HL-60 (cell line): ENCODE data around the gene DNAH1.
"Not testable (repeated sequence)": the region's sequence is repeated elsewhere in the genome, so short reads cannot be mapped to it uniquely, and the experiment has no call there.

Experiments
- DNase-seq, 2 experiments: peaks; one replicate each; pipeline ENCODE4 v3.0.0-alpha.2; 2010 to 2020; ENCODE audit warnings: low read depth in 1 of 2, low spot score in 1 of 2
- H3K27ac ChIP-seq: fragments of 250-450 bp; sonication (Bioruptor Pico); replicated peaks from 2 replicates; pipeline ENCODE4 v1.5.1; 2020; ENCODE audit warnings: mild to moderate bottlenecking, moderate library complexity
- H3K27me3 ChIP-seq: fragments of 250-450 bp; sonication (Bioruptor Pico); 2 replicates; pipeline ENCODE4 v1.5.1; 2021; ENCODE audit warnings: mild to moderate bottlenecking, moderate library complexity; ENCODE audit not compliant: insufficient read depth, poor library complexity, severe bottlenecking
- H3K4me3 ChIP-seq: replicated peaks from 2 replicates; pipeline ENCODE4 v1.5.1; 2011; ENCODE audit warnings: mild to moderate bottlenecking, control low read depth, low read length; ENCODE audit not compliant: insufficient read depth
- CTCF ChIP-seq: IDR thresholded peaks from one replicate; pipeline ENCODE4 v1.5.1; 2011; ENCODE audit warnings: low read length, control low read depth, inconsistent platforms; ENCODE audit not compliant: insufficient read depth
- GABPA ChIP-seq: IDR thresholded peaks from 2 replicates; pipeline ENCODE4 v1.6.1; 2012; ENCODE audit warnings: low read depth
- POLR2AphosphoS5 ChIP-seq: IDR thresholded peaks from 2 replicates; pipeline ENCODE4 v1.6.1; 2012; ENCODE audit warnings: low read depth
- REST ChIP-seq: IDR thresholded peaks from 2 replicates; pipeline ENCODE4 v1.6.1; 2012; ENCODE audit warnings: low read depth; ENCODE audit not compliant: insufficient replicate concordance
- SPI1 ChIP-seq: IDR thresholded peaks from 2 replicates; pipeline ENCODE4 v1.6.1; 2012; ENCODE audit warnings: low read depth, mild to moderate bottlenecking, borderline replicate concordance

DNAH1 gene

GRCh38 chr3:52280050-52280461 is 36.1 kb upstream of the DNAH1 start:
- Histone ChIP-seq H3K4me3 (no peak overlapping the region), H3K27me3 (no peaks in the 10 kb centered on the region), H3K27ac (peak overlapping the region; percentile 92)
- DNase-seq, result no peak
- TF ChIP-seq POLR2AphosphoS5 (no peak), REST (no peak), GABPA (no peak), SPI1 (no peak), CTCF (no peak)

GRCh38 chr3:52281981-52282801 is 33.9 kb upstream of the DNAH1 start:
- Histone ChIP-seq H3K27ac (peak overlapping the region; percentile 72), H3K27me3 (no peaks in the 10 kb centered on the region), H3K4me3 (no peak overlapping the region)
- TF ChIP-seq SPI1, result peak; percentile 68
- 0 out of 2 replicates have a peak, but pooled peaks have one; percentile 26 for TF ChIP-seq POLR2AphosphoS5
- TF ChIP-seq CTCF, result no peak
- no peak for TF ChIP-seq GABPA
- DNase-seq, result peak in 1 of 2 experiments; percentile 69

GRCh38 chr3:52283306-52283705 is 32.8 kb upstream of the DNAH1 start:
- TF ChIP-seq REST (no peak), SPI1 (no peak), GABPA (no peak)
- no peak for DNase-seq
- Histone ChIP-seq H3K4me3 (no peak overlapping the region), H3K27ac (no peak overlapping the region; the same call in 1 of the 2 replicates), H3K27me3 (no peaks in the 10 kb centered on the region)

- not testable (repeated sequence) for DNase-seq, H3K27me3 ChIP-seq, H3K4me3 ChIP-seq, H3K27ac ChIP-seq
These were observed 32.1 kb upstream of the DNAH1 start for GRCh38 chr3:52284051-52284450.

GRCh38 chr3:52286777-52287110 is 29.4 kb upstream of the DNAH1 start:
- no peaks in the 10 kb centered on the region for H3K27me3 ChIP-seq
- DNase-seq, result no peak
- H3K4me3 ChIP-seq, result peak overlapping the region; percentile 60
- H3K27ac ChIP-seq, result peak overlapping the region; percentile 100
- no peak for TF ChIP-seq SPI1
- no peak for TF ChIP-seq REST
- TF ChIP-seq CTCF, result no peak
- TF ChIP-seq POLR2AphosphoS5, result no peak
- TF ChIP-seq GABPA, result no peak
